ENCODE results near the gene PARVG.

The PARVG gene

DNA sequence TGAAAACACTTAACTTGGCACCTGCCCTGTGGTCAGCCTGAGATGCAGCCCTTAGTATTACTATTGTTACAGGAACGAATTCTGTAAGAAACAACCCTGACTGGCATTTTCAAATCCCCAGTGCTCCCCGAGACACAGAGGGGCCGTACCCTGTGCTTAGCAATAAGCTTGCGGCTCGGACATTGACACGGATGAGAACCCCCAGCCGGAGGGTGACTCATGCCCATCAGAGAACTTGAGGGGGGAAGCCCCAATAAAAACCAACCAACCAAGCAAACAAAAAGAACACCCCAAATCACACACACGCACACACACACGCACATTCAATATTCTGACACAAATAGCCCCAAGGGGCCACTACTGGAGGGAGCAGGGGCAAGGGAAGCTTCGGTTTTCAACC is 68.2 kb downstream of the PARVG start:
- no peak for TF ChIP-seq EZH2phosphoT487 (IDR thresholded peaks at IDR 0.05; ENCODE audit: low read depth)
- Histone ChIP-seq H2AFZ (ENCODE audit: low read depth, low read length) (no peak overlapping the region), H3K79me2 (ENCODE audit: low read length) (no peaks in the 10 kb centered on the region), H3K27me3 (ENCODE audit: low read depth, low read length) (peaks cover 22% of the 10 kb centered on the region), H3K9me3 (ENCODE audit: insufficient read depth, low read length) (no peaks in the 10 kb centered on the region), H3K9ac (ENCODE audit: low read length) (no peak overlapping the region), H3K4me2 (ENCODE audit: low read length) (no peak overlapping the region), H3K27ac (ENCODE audit: low read length) (no peak overlapping the region), H3K36me3 (replicated peaks; ENCODE audit: low read depth, low read length) (no peaks in the 10 kb centered on the region), H3K4me1 (ENCODE audit: low read length) (no peaks in the 10 kb centered on the region), H3K4me3 (ENCODE audit: low read length) (no peak overlapping the region), H4K20me1 (ENCODE audit: insufficient read depth, low read length) (no peaks in the 10 kb centered on the region)

- H2AFZ ChIP-seq (ENCODE audit: low read depth, low read length) = no peak overlapping the region
- no peaks in the 10 kb centered on the region for H3K36me3 ChIP-seq (replicated peaks; ENCODE audit: low read depth, low read length)
- TF ChIP-seq, protein P1, sequence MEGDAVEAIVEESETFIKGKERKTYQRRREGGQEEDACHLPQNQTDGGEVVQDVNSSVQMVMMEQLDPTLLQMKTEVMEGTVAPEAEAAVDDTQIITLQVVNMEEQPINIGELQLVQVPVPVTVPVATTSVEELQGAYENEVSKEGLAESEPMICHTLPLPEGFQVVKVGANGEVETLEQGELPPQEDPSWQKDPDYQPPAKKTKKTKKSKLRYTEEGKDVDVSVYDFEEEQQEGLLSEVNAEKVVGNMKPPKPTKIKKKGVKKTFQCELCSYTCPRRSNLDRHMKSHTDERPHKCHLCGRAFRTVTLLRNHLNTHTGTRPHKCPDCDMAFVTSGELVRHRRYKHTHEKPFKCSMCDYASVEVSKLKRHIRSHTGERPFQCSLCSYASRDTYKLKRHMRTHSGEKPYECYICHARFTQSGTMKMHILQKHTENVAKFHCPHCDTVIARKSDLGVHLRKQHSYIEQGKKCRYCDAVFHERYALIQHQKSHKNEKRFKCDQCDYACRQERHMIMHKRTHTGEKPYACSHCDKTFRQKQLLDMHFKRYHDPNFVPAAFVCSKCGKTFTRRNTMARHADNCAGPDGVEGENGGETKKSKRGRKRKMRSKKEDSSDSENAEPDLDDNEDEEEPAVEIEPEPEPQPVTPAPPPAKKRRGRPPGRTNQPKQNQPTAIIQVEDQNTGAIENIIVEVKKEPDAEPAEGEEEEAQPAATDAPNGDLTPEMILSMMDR (IDR thresholded peaks at IDR 0.05; ENCODE audit: low read depth, low read length) = no peak
- TF ChIP-seq EZH2phosphoT487 (IDR thresholded peaks at IDR 0.05; ENCODE audit: low read depth) = no peak
- H3K27ac ChIP-seq (ENCODE audit: low read length) = no peak overlapping the region
- H3K9ac ChIP-seq (ENCODE audit: low read length) = no peak overlapping the region
- H4K20me1 ChIP-seq (ENCODE audit: insufficient read depth, low read length) = no peaks in the 10 kb centered on the region
- H3K79me2 ChIP-seq (ENCODE audit: low read length) = no peaks in the 10 kb centered on the region
- no peaks in the 10 kb centered on the region for H3K9me3 ChIP-seq (ENCODE audit: insufficient read depth, low read length)
- no peaks in the 10 kb centered on the region for H3K4me1 ChIP-seq (ENCODE audit: low read length)
- peaks cover 20% of the 10 kb centered on the region for H3K27me3 ChIP-seq (ENCODE audit: low read depth, low read length)
- H3K4me2 ChIP-seq (ENCODE audit: low read length) = no peak overlapping the region
- no peak overlapping the region for H3K4me3 ChIP-seq (ENCODE audit: low read length)
Observed at GRCh38 chr22:44249376-44250147, 68.8 kb downstream of the PARVG start.

DNA sequence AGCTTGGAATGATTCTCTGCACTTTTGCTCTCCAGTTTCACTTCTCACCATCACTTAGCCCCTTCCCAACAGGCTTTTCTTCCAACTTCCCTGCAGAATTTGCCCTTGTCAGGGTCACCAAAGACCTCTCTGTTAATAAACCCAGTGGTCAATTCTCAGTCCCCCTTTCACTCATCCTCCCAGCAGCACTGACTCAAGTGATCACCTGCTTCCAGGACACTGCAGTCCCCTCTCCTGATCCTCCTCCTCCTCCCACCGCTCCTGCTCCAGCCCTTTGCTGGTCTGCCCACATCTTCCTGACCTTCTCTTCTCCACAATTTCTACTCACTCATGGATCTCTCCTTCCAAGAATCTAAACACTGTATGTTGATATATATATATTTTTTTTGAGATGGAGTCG is 74.1 kb downstream of the PARVG start:
- Histone ChIP-seq H3K27ac (ENCODE audit: low read length) (no peak overlapping the region), H3K36me3 (replicated peaks; ENCODE audit: low read depth, low read length) (no peaks in the 10 kb centered on the region), H3K27me3 (ENCODE audit: low read depth, low read length) (peaks cover 39% of the 10 kb centered on the region; the same call in 1 of the 2 replicates), H2AFZ (ENCODE audit: low read depth, low read length) (no peak overlapping the region), H3K4me2 (ENCODE audit: low read length) (no peak overlapping the region), H3K9me3 (ENCODE audit: insufficient read depth, low read length) (no peaks in the 10 kb centered on the region), H3K4me3 (ENCODE audit: low read length) (no peak overlapping the region), H3K79me2 (ENCODE audit: low read length) (no peaks in the 10 kb centered on the region), H3K9ac (ENCODE audit: low read length) (no peak overlapping the region), H4K20me1 (ENCODE audit: insufficient read depth, low read length) (no peaks in the 10 kb centered on the region), H3K4me1 (ENCODE audit: low read length) (no peaks in the 10 kb centered on the region)
- TF ChIP-seq EZH2phosphoT487 (IDR thresholded peaks at IDR 0.05; ENCODE audit: low read depth) = no peak
- TF ChIP-seq, protein P1 (IDR thresholded peaks at IDR 0.05; ENCODE audit: low read depth, low read length) = no peak

- Histone ChIP-seq H3K9ac (ENCODE audit: low read length) (no peak overlapping the region), H3K36me3 (replicated peaks; ENCODE audit: low read depth, low read length) (no peaks in the 10 kb centered on the region), H3K4me3 (ENCODE audit: low read length) (no peak overlapping the region), H3K9me3 (ENCODE audit: insufficient read depth, low read length) (no peaks in the 10 kb centered on the region), H3K27me3 (ENCODE audit: low read depth, low read length) (peaks cover 35% of the 10 kb centered on the region; the same call in 1 of the 2 replicates), H3K27ac (ENCODE audit: low read length) (no peak overlapping the region), H3K4me1 (ENCODE audit: low read length) (no peaks in the 10 kb centered on the region), H4K20me1 (ENCODE audit: insufficient read depth, low read length) (peaks cover 4% of the 10 kb centered on the region; the same call in 1 of the 2 replicates), H3K79me2 (ENCODE audit: low read length) (no peaks in the 10 kb centered on the region), H3K4me2 (ENCODE audit: low read length) (no peak overlapping the region), H2AFZ (ENCODE audit: low read depth, low read length) (no peak overlapping the region)
- no peak for TF ChIP-seq EZH2phosphoT487 (IDR thresholded peaks at IDR 0.05; ENCODE audit: low read depth)
- TF ChIP-seq, protein P1 (IDR thresholded peaks at IDR 0.05; ENCODE audit: low read depth, low read length) = no peak
Observed at GRCh38 chr22:44256085-44256484, 75.4 kb downstream of the PARVG start.

Measured in OCI-LY3 (cell line).